HG02759 (cell line): ENCODE results near the gene C16orf95.

Experiments
- ATAC-seq: cut with Tn5 transposase; IDR thresholded peaks from one replicate; pipeline ENCODE4 v1.9.1; 2021; ENCODE audit warnings: mild to moderate bottlenecking, moderate library complexity; ENCODE audit not compliant: unreplicated experiment

Gene C16orf95

DNA sequence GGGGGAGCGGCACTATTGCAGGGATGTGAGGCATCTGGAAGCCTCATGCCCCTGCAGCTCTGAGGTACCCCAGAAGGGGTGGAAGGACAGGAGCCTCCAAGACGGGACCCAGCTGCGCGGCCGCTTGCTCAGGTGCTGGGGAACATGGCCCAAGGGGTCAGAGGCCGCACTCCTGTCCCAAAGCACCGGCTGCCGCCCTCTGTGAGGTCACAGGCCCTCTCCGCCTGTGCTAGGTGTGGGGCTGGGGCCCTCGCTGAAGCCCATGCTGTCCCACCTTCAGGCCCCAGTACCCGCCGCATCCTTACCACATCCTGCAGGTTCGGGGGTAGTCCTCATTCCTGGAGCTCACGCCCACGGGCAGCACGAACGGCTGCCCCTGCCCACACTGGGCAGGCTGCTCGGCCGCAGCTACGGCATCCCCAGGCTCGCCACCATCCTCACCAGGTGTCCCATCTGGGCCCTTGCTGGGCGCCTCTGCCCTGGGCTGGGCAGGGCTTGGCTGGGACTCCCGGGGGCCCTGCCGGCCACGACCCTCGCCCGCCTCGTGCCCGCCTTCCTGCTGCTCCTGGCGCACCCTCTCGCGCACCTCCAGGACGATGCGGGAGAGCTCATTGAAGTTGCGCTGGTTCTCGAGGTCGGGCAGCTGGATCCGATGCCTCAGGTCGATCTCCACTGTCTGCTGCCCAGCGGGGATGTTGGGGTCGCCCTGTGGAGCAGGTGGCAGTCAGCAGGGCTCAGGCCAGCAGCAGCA lies 16.6 kb upstream of the C16orf95 start:
- ATAC-seq: no peak

DNA sequence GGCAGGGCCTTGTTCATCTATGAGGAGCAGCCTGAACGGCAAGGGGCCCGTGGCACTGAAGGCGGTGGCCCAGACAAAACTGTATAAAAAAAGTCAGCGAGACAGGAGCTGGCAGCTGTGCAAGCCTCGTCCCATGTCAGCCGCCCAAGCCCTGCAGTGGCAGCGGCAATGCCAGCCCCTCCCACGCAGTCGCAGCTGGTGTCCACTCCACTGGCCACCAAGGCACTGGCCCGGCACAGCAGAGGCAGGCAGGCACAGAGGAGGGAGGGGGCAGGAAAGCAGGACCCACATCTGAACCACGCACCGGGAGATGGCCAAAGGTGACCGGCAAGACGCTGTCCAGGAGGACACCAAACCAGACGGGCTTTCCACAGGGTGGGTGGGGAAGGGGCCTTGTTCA lies 15.9 kb upstream of the C16orf95 start:
- ATAC-seq: no peak

DNA sequence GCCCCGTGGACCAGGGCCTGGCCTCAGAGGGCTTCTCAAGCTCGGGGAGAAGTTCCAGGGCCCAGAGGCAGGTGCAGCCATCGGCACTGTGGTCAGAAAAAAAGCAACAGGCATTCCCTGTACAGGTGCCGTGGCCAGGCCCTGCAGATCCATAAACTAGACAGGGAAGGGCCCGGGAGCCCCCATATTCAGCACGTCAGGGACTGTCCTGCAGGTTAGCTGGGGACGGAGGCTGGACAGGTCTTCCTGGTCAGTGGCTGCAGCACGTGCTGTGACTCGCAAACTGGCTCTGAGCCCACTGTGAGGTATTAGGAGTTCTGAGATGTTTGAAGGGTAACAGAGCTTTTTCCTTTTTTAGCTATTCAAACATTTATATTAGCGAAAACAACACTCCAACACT lies 15.0 kb upstream of the C16orf95 start:
- no peak for ATAC-seq

DNA sequence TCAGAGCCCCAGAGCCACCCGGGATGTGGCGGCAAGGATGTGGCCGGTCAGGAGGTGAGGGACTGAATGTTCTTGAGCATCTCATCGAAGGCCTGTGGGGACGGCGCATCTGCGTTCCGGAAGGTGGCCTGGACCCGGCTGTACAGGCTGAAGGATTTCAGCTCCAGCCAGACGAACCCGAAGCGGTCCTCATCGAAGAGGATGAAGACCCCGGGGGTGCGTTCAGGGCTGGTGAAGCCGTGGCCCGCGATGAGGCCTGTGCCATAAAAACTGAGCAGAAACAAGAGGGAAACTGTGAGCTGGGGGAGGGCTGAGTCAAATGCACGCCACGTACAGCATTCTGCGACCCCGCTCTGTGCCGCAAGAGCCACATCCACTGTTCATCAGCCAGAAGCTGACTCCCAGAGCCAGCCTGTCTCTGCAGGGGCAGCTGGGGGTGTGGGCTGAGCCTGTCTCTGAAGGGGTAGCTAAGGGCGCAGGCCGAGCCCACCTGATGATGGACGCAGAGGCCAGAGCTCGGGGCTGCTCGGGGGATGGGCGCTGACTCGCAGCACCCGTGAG lies 14.1 kb upstream of the C16orf95 start:
- no peak for ATAC-seq

DNA sequence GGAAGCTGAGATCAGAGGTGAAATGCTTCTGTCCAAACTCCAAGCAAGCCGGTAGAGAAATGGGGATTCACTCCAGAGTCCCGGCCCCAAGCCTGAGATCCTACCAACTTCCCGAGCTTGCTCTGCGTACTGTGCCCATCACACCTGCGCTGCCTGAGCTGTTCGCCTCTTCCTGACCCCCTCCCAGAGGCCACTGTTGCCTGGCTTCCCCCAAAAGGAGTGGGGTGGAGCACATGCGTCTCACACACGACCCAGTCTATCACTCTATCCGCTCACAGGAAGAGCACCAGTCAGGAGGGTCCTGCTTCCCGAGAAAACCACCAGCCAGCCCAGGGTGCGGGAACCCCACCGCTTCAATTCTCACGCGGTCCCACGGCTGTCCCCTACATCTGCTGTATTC lies 13.5 kb upstream of the C16orf95 start:
- no peak for ATAC-seq

DNA sequence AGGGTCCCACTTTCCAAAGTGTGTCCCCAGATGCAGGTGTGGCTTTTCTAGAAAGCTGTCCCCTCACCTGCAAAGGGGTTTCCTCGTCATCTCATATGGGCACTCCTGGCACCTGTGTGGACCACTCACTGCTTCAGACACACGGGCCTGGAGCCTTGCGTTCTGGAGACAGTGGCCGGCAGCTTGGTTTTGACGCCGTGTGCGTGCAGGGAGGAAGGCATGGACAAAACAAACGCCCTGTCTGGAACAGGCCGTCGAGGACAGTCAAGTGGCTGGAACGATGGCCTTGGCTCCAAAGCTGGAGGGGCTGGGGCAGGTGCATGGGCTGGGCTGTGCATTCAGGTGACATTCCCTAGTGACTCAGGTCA lies 13.0 kb upstream of the C16orf95 start:
- no peak for ATAC-seq

DNA sequence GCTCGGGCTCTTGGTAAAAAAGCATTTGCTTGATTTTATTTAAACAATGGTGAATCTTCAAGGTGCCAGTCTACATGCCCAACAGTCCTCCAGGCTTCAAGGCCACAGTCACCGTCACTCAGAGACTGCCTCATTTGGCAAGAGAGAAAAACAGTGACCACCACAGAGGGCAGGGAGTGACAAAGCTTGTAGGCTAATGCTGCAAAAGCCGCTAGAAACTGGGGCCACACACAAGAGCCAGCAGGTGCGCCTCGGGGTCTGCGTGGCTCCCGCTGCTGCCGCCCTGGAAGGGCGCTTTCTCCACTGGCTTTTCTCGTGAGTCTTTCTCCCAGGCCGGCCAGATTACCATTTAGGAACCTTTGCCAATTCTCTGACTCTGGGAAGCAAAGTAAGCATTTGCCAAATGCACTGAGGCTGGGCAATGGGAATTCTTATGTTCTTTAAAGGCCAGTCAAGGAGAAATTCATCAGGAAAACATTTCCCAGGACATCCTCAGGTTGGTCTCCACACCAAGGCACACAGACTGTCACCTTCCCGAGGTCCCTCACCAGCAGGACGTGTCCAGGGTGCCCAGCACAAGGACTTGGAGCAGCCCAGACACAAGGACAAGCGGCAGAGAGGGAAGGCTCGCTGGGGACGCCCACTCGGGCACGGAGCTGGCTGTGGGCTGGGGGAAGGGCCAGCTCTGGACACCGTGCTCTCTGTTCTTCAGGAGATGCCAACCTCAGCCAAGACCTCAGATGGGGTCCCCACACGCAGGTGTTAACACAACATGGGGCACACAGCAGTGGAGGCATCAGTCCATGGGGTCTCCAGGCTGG lies 12.5 kb upstream of the C16orf95 start:
- no peak for ATAC-seq

DNA sequence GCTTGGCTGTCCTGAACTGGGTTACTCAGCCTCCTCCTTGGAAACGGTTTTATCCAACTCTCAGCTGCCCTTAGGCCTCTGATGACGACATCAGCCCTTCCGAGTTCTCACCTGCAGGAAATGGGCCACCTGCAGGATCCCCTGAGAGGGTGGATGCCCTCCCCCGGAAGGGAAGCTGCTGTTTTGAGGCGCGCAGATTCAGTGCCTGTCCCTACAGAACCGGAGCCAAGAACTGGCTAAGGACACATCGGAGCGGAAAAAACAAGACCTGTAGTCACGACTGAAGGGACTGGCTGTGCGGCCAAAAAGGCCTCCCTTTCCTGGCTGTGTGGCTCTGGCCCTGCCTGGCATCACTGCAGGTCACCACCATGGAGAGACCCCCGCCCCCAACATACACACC lies 11.7 kb upstream of the C16orf95 start:
- no peak for ATAC-seq

DNA sequence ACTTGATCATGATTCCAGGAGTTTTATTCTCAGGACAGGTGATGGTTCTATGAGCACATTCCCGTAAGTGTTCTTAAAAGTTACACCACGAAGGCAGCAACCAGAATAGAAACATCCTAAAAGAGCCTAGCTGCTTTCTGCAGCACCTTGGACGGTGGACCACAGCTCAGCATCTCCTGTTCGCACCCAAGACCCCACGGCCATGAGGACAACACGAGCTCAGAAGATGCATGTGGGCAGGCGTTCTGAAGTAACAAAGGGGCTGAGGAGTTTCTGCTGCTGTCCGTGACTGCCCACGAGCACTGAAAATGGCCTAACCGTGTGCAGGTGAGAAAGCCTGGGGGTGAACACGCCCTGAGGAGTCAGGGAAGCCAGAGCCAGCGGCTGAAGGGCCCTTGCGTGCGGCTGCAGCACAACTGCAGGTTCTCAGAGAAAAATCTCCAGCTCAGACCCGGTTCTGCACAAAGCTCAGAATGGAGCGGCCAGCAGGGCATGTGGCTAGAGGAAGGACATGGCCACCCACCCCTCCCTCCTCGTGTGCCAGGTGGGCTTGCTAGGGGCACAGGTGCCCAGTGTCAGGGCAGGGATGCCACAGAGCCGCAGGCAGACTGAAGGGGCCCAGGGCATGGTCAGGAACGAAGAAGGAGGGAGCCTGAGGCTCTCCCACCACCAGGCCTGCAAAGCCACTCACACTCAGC lies 10.8 kb upstream of the C16orf95 start:
- ATAC-seq: no peak

DNA sequence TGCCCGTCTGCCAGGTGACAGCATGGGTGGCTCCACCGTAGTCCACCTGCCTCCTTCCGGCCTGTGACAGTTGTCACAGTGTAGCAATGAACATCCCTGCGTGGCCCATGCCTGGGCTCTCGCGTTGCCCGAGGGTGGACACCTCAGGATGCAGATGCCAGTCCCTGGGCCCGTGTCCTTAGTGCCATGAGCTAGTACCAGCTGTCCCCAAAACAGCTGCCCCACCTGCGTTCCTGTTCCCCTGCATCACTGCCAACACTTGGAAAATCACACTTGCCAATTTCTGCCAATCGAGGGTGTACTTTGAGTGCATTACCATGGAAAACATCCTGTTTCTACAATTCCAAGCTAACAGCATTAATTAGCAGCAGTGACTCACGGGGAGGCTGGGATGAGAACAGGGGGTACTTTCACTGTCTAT lies 9.0 kb upstream of the C16orf95 start:
- ATAC-seq: no peak

DNA sequence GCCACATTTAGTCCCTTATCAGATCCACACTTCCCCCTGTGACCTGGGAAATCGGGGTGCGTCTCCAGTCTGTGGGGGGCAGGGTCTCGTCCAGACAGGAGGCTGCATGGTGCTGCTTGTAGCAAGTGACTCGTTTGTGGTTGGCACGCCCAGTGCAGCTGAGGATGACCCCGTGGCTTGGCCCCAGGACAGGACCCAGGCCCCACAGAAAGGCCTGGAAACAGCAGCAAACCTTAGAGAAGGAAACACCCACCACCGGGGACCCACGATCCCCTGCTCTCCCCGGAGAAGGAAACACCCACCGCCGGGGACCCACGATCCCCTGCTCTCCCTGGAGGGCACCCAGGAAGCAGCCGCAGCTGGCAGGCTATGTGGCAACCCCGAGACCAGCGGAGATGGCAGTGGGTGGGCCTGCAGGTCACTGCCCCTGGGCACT lies 8.2 kb upstream of the C16orf95 start:
- no peak for ATAC-seq

DNA sequence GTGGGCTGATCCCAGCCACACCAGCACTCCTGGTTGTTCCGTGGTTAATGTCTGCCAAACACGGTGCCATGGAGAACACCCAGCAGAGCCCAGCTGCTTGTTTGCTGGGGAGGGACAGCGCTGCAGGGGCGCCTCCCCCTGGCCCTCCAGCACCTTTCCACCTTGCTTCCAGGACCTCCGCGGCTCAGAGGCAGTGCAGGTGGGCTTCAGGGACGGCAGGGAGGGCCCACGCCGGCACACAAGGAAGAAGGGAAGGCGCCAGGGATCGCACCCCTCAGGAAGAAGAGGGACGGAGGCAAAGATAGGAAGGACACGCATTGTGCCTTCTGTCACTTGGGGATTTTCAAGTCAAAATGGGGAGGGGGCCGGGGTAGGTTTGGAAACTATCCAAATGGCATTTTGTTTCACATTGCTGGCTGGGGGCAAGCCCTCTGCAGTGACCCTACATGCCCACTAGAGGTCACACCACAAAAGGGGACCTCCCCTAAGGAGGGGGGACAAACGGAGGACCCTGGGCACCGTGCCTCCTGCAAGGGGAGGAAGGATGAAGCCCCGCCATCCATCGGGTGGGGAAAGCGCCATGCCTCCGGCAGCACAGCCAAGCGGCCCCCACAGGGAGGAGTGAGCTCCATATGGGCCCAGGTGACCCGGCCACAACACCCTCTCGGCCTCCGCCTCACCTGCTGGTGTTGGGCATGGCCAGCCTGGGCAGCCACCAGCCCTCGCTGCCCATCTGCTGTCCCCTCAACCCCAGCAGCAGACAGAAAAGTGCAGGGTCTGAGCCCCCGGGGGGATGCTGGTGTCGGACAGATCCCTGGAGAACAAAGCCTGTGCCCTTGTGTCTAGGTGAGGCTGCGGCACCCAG lies 7.5 kb upstream of the C16orf95 start:
- no peak for ATAC-seq

DNA sequence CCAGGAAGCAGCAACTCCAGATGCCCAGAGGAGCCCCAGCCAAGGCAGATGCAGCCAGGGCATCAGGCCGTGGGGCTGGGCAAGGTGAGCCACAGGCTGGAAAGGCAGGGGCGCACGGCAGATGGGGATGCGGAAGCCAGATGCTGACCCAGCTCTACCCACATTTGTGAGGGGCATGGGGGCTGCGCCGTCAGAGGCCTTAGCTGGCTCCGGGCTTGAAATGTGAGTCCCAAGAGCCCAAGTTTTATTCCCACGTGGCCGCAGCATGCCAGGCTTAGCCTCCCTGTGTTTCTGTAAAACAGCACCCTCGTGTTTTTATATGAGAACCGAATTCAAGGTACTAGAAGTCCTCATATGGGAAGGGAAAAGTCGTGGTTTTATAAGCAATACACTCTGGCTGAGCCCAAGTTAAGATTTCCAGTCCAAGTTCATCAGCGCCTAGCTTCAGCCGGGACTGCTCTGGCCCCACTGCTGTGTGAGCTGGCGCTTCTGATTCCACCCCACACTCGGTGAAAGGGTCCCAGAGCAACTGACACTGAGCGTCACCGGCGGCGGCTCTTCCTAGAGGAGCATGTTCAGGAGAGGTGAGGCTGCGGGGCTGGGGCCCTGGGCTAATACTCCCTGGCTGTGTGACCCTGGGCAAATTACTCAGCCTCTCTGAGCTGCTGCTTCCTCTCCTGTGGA lies 6.7 kb upstream of the C16orf95 start:
- ATAC-seq: no peak

DNA sequence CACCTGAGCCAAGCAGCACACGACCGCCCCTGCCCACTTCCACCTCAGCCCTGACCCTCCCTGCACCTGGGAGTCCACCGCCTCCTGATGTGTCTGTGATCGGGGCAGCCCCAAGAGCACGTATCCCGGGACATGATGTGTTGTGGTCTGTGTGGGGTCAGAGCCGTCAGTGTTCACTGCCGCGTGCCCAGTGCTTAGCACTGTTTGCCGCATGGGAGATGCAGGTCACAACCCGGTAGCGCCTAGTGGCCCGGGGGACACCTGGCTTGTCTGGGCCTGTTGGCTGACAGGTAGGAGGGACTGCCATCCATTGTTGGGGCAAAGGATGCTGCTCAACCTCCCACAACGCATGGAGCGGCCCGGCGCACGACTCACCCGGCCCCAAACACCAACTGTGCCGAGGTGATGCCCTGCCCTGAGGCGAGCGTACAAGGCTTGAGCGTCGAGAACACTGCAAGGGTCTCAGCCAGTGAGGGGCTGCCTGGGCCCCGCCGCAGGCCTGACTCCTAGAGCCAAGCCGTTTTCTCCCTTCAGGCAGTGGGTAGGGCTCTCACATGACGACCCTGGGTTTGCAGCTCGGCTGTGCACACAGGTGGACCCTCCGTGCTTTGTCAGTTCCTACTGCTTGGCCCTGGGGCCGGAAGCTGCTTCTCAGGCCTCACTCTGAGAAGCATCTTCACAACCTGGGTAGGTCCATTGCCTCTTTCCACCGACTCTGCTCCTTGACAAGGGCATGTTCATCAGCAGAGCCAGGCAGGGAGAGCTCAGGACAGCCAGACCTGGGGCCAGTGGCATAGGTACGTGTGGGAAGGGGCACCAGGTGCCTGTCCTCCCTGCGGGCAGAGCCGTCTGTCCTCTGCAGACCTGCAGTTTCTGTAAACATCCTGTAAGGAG lies 5.9 kb upstream of the C16orf95 start:
- no peak for ATAC-seq

DNA sequence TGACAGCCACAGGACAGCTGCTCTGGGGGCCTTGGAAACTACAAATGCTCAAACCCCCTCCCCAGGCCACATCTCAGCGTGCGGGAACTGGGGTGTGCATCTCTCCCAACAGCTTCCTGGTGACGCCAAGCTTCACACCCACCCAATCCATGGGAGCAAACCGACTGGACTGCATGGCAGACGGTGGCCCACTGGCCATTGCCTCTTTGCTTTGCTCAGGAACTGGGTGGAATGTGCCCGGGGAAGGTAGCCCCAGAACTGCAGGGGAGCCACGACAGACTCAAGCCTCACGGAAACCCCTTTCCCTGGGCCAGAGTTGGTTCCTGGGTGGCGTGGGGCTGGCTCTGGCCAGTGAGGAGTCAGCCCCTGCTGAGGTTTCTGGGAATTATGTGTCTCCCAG lies 5.2 kb upstream of the C16orf95 start:
- no peak for ATAC-seq

DNA sequence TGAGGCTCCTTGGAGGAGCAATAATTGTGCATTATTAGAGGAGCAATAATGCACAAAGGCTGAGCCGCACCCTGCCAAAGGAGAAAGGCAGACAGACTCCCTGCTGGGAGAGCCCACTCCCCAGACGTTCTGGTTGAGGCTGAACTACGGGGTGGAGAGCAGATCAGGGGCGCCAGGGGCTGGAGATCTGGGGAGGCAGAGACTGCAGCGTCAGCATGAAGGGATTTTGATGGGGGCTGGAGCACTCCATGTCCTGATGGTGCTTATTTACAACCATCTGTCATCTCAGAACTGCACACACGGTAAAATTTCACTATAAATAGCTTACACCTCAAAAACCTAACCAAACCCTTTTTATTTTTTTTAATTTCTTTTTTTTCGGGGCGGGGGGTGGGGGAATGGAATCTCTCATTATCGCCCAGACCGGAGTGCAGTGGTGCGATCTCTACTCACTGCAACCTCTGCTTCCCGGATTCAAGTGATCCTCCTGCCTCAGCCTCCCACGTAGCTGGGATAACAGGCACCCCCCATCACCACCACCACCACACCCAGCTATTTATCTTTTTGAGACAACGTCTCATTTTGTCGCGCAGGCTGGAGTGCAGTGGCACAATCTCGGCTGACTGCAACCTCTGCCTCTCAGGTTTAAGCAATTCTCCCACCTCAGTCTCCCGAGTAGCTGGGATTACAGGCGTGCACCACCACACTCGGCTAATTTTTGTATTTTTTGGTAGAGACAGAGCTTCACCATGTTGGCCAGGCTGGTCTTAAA lies 4.3 kb upstream of the C16orf95 start:
- no peak for ATAC-seq

DNA sequence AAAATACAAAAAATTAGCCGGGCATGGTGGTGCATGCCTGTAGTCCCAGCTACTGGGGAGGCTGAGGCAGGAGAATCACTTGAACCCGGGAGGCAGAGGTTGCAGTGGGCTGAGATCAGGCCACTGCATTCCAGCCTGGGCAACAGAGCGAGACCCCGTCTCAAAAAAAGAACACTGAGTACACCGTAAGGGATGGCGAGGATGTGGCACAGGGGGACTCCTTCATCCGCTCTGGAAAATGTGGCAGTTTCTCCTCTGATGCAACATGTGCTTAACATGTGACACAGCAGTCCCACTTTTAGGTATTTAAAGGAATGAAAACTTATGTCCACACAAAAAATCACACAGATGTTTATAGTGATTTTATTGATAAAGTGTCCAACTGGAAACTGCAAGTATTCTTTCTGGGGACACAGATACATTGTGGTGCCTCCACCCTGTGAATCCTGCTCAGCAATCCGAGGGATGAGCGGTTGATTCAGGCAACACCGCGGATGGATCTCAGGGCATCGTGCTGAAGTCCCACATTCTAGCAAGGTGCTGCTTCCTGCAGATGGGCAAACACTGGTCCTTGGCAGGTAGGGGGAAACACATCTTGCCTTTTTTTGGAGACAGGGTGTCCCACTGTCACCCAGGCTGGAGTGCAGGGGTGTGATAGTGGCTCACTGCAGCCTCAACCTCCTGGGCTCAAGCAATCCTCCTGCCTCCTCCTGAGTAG lies 3.5 kb upstream of the C16orf95 start:
- no peak for ATAC-seq
